GM18858 (cell line): ENCODE results near the gene EDN2.

ENCODE experiments used
- ATAC-seq: cut with Tn5 transposase; IDR thresholded peaks from one replicate; pipeline ENCODE4 v1.9.1; 2021; ENCODE audit not compliant: unreplicated experiment

The EDN2 gene

DNA sequence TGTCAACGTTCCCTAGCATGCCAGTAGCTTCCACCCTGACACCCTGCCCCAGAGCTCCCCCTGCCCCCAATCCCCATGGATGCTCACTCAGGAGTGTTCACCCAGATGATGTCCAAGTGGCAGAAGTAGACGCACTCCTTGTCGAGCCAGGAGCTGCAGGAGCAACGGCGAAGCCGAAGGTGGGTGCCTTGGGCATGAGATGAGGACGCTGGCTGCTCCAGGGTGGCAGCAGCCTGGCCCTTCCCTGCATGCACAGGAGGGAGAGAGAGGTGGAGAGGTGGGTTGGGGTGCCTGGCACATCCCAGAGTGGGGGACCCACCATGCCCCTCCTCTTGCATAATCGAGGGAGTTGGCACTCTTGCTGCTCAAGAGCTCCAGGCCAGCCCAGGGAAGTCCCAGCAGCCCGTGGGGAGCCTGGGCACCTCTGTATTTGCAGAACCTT, 502 bp downstream of the EDN2 start:
- no peak for ATAC-seq

DNA sequence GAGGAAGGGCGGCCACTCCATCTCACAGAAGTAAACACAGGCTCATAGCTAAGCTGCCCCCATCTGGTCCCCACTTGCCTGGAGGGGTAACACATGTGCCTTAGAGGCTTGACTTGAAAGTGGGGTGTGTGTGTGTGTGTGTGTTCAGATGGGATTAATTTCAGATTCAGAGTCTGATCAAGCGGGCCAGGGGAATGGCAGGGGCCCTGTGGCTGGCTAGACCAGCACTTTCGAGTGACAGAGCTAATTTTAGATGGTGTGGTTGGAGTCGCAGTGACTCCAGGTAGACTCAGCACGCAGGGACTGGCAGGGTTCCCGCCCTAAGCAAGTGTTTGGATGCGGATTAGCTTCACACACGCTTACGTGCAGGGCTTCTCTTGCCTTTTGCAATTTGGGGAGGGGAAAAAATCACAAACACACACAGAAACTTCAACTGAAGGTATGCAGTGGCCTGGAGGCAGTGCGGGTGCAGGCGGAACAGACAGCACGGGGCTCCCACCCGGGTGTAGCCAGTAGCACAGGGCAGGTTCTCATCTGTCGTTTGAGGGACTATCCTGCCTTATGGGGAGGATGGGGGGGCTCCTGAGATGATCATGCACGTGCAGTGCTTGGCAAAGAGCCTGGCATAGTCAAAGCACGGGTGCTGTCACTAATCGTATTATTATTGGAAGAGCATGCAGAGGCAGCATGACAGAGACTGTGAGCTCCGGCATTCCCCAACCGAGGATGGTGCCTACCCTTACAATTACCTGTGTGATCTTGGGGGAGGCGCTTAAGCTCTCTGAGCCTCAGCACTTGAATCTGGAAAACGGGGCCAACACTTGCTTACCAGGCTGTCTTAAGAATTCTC, 1.3 kb downstream of the EDN2 start:
- ATAC-seq: no peak

DNA sequence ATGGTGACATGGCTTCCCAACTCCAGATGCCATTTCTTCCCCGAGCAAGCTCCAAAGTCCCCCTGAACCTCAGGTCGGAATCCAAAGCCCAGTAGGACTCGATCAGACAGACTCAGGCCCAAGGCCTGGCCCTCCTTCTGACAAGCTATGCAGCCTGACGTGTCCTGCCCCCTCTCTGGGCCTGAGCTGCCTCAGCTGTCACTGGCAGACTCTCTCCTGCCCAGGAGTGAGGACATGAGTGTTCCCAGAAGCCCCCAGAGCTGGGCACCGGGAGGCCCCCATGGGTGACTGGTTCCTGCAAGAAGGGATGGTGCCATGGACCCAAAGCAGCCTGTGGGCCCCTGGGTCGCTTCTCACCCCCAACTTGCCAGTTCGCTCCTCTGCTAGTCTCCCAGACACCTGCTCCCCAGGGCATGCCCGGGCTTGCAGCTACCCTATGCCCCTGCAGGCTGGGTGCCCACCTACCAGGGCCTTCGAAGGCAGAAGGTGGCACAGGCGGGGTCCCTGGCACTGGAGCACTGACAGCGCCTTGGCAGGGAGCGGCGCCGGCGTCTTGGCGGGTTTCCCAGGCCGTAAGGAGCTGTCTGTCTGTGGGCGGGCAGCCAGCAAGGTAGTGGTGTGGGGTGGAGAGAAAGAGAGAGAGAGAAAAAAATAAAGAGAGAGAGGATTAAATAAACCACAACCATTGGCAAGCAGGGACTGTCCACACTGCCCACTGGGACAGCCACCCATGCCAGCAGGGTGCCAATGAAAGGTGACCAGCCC, 2.3 kb downstream of the EDN2 start:
- ATAC-seq: no peak

DNA sequence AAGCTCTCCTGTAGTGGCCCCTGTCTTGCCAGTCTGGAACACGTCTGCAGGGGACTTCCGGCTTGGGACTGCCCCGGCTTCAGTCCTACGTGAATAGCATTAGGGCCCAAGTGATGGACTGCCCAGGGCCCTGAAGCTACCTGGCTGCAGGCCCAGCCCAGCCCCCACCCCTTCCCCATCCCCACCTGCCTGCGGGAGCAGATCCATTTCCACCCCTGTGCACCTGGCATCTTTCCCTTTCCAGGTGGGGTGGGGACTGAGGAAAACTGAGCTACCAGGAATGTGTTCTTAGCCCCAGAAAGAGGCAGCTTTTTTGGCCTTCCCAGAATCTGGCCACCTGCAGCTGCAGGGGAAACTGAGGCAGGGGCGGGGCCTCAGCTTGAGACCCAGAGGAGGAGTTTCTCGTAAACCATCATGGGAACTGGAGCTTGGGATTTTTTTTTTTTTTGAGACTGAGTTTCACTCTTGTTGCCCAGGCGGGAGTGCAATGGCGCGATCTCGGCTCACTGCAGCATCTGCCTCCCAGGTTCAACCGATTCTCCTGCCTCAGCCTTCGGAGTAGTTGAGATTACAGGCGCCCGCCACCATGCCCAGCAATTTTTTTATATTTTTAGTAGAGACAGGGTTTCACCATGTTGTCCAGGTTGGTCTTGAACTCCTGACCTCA, 3.2 kb downstream of the EDN2 start:
- no peak for ATAC-seq

DNA sequence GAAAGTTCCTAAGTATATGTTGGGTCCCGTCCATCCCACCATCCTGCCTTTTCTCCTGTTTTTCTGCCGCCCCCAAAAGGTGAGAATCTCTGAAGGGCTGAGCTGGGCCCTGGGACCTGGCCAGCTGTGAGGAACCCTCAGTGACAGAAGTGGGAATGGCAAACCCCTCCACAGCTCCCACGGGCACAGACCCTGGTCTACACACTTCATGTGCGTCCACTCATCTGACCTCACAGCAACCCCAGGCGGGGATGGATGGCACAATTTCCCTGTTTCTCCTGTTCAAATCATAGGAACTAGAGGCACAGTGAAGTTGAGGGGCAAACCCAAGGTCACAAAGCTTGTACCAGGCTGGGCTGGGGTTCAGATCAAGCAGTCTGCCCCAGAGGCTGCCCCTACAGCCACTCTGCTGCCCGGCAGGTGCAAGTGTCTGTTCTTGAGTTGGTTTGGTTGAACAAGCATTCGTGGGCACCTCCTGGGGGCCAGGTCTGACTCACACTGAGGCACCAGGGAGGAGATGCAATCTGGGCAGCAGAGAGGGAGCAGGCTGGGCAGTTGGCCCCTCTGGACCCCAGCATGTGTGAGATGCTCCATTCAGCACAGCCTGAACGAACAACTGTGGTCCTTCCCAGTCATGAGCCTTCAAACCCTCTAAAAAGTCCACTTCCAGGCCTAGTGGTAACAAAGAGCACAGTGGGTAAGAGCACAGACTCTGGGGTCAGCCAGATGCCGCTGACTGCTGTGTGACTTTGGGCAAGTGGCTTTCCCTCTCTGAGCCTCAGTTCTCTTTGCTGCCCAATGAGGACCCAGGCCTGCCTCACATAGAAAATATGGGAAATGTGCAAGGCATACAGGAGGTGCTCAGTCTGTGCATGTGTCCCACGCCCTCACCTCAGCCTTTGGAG, 4.0 kb downstream of the EDN2 start:
- ATAC-seq: no peak

DNA sequence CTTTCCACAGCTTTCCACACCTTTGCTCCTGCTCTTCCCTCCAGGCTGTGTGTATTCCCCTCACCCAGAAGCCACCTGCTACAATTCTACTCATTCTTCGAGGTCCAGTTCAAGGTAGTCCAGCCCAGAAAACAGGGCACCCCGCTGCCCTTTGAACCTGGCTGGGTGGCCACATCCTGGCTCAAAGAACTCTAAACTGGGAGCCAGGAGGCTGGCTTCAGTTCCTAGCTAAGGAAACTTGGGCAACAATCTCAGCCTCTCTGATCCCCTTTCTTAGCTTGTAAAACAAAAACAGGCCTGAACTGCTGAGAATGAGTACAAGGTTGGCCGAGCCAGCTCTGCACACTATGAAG, 4.7 kb downstream of the EDN2 start:
- no peak for ATAC-seq

DNA sequence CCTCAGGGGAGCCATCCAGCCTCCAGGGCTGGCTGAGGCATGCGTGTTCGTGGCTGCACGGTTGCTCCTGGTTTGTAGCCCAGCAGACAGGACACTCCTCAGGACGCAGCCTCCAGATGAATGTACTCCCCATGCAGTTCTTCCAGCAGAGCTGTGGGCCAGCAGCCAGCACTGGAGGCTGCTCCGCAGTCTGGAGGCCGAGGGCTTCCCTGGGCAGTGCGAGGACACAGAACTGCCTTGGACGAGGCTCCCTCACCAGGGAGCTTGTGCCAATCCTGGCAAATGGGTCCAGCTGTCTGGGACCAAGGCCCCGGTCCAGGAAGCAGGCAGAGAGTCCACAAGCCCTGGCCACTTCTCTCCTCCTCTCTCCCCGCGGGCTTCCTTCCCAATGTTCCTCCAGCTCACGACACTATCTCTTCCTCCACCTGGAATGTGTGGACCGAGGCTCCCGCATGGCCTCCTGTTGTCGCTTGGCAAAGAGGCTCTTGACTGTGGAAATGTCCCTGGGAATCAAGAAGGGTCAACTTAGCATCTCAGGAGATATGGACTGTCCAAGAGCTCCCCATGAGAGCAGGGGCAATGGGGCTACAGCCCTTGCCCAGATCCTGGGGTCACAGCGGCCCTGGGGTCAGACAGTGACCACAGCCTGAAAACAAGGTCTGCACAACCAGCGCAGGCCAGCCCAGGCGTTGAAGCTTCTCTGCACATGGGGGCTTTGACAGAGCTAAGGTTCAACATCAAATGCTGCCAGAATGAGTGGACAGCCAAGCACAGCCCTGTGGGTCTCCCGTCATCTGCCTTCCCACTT, 5.3 kb downstream of the EDN2 start:
- ATAC-seq: no peak

DNA sequence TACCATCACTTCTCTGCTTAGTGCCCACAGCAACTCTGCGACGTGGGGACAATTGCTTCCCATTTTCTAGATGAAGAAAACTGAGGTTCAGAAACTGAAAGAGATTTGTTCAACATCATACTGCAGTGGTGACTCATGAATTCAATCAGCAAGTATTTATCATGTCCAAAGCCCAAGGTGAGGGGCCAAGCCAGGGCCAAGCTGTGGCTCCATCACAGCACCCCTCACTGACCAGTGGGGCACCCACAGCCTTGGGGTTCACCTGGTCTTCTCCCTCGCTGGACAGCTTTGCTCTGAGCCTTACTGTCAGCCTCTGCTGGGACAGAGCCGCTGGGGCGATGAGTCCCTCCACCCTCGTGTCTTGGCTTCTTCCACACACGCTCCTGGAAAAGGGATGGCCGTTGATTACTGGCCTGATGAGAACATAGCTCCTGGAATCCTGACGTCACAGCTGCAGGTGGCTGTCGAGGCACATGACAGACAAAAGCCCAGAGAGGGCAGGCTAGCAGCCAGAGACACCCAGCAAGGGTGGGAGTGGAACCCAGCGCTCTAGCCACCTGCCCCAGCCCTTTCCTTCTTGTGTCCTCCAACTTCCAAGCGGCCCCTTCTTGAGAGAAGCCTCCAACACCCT, 6.2 kb downstream of the EDN2 start:
- no peak for ATAC-seq

DNA sequence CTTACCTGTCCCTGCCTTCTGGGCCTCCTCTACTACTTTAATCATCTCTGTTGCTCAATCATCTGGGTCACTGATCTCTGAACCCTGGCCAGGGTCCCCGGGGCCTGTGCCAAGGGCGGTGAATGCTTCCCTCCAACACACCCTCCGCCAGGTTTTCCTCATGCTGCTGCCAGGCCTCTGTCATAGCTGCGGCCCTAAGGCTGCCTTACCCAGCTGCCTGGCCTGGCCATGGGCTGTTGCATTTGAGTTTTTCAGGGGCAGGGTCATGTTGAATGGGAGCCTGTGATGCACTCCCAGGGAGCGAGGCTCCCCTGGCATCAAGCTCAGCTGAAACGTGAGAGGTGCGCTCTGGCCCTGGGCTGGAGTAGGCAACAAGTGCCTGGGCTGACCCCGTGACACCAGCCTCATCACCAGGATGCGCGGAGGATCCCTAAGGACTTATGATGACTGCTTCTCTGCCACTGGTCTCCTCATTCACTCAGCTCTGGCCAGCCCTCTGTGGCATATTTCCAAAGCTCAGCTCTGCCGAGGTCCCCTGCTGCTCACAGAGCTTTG, 7.6 kb downstream of the EDN2 start:
- ATAC-seq: no peak

DNA sequence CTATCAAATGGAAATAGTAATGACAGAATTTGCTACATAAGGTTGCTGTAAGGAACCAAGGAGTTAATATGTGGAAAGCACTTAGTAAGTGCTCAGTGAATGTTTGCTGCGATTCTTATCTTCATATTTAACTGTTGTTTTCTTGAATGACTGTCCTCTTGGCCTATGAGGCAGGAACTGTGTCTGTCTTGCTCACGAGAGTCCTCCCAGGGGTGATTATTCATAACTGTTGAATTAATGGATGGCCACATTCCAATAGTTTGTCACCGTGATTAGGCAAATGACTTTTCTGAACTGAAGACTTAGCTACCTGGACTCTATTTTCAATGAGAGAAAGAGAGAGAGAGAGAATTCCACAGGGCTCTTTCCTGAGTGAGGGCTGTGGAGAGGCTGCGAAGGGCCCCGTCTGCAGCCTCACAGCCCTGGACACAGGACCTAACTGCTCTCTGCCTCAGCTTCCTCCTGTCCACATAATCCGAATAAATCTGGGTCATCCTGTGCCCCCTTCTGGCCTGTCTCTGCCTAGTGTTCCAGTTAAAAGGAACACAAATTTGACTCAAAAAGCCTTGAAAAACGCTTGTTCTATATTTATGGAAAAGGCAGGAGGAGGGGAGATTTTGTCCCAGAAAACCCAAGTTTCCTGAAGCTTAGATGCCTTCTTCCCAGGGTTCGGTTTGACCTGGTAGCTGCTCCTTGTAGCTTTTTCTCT, 8.5 kb downstream of the EDN2 start:
- no peak for ATAC-seq

DNA sequence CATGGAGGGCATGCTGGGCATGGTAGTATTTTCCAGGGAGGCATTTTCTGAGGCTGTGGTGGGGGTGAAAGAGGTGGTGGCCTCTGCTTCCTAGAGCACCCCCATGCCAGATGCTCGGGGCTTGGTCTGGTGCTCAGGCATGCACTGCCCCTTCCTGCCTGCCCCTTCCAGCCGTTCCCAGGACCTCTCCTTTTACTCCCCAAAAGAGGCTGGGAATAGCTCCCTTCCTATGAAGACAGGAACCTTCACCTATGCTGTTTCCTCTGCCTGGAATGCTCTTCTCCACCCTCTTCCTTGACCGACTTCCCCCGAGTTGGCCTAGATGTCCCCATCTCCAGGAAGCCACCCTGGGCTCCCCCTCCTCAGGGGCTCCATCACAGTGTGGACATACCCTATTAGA, 9.1 kb downstream of the EDN2 start:
- no peak for ATAC-seq

DNA sequence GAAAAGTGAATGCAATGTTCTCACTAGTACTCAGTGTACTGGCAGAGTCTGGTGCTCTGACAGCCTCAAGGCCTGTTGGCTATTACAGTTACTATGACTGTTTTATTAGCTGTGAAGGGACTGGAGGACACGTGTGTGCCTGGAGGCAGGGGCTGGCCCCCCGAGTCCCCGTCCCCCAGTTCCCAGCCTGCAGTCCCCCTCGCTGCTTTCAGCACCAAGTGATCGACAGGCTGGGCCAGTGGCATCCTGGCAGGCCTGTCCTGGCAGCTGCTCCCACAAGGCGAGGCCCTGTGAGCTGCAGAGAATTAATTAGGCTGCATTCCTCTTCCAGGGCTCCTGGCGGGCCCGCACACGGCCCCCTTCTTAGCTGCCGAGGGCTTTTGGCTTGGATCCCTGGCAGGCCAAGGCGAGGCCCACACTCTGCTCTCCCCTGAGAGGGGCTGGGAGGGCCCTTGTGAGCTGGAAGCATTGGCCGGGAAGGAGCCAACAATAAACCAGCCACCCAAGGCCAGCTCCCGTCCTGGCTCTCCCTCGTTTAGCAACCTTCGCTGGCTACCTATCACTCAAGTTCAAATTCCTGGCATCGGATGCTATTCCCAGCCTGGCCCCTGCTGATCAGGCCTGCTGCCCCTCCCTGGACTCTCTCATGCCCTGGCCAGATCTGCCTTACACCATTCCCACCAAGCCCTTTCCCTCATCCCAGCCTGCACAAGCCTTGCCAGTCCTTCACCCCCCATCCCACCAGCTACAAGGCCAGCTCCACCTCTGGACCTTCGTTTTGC, 9.8 kb downstream of the EDN2 start:
- ATAC-seq: no peak

DNA sequence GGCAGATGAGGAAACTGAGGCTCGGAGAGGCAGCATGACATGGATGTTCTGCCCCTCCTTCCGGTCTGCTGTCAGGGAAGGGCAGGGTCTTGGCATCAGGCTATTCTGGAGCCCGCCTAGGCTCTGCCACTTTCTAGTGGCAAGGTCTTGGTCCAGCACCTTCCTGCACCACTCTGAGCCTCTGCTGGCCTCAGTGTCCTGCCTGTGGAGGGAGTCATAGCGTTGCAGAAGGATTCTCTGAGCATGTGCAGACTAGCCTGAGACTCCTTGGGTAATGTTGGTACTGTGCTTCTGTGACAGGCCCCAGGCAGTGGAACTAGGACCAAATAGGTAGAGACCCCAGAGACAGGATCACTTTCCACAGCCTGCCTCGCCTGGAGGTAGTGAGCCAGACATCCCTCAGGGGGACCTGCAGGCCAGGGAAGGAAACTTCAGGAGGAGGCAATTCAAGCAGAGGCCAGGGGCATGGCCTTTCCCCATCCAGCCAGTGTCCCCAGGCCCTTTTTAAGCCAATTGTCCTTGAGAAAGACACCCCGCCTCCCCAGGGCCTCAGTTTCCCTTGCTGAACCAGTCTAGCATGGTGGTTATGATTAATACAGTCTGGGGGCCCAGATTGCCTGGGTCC, 10.6 kb downstream of the EDN2 start:
- ATAC-seq: no peak

DNA sequence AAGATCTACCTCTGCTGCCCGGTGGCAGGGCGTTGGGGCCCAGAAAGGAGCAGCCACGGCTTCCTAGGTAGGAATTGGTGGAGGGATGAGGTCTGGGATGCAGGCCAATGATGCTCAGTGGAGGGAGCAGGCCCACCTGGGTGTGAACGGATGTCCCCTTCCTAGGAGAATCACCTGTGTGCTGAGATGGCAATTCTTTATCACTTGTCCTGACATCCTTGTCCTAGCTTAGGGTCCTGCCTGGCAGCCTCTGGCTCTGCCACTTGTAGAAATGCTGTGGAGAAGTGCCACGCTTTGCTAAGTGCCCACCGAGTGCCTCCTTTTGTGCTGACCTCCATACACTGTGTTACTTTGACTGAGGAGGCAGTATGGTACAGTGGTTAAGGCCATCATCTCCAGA, 12.8 kb downstream of the EDN2 start:
- ATAC-seq: no peak

DNA sequence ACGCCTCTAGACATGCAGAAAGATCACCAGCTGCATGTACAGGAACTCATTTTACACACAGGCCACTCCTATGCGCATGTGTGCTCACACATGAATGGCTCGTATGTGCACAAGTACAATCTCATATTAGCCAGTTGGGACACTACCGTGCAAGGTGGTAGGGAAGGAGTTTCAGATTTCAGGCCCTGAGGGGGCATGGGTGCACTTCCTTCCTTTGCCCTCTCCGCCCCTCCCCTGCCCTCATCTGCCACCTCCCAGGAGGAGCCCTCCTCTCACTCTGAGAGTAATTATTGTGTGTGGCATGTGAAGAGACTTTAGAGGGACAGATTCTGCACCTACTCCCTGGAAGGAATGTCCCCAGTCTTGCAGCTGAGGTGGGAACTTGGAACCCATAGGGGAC, 14.8 kb downstream of the EDN2 start:
- no peak for ATAC-seq

DNA sequence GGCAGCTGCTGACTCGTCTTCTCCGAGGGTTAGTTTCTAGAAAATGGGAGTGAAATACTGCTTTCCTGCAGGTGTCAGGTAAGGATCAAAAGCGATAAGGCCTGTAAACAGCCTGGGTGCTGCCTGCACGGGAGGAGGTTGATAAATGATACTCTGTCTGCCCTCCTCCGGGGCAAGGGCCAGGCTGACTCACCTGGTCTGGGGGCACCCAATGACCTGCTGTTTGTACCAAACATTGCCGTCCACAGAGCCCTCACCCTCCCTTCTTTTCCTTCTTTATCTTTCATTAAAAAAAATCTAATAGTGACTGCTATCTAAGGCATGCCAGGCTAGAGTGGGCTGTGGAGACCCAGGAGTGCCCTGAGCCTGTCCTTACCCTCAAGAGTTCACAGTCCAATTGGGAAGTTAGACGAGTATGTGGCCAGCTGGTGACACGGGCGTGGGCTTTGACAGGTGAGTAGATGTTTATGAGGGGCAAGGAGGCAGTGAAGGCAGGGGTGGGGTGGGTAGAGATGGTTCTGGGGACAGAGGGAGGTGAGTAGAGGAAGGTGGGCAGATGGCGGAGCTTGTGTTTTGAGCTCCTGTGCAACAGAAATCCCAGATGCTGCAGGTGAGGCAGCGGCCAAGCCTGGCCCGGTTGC, 16.2 kb downstream of the EDN2 start:
- ATAC-seq: no peak

DNA sequence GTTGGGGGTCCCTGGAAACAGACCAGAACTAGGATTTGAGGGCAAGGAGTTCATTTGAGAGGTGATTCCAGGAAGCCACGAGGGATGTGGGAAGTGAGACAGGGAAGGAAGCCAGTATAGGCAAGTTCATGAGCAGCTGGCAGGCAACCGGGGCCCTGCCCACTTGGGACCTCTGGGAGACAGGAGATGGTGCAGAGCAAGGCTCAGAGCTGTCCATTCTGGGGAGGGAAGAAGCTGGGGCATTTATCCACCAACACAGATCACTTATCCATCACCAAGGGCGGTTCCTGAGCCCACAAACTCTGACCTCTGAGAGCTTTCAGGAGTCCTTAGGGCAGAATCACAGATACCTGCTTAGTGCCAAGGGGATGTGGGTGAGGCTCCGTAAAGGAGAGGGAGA, 16.8 kb downstream of the EDN2 start:
- ATAC-seq: no peak
